Keratinocyte (primary cell): ENCODE results near the gene C4orf54. TPM values are rescaled to one million over a fixed set of nuclear protein-coding genes. Genes with fewer than 3 reads are reported as not detected.

Experiments
- DNase-seq: peaks from one replicate; pipeline ENCODE4 v3.0.0-alpha.2; 2011; ENCODE audit warnings: low read depth, missing footprints, low spot score
- FAIRE-seq: peaks from 2 replicates; lab custom pipeline; 2011; peaks lifted over from hg19 to GRCh38; lab: Jason Lieb, UNC
- H2AFZ ChIP-seq: 2 replicates; pipeline ENCODE4 v1.6.0; 2012; ENCODE audit warnings: low read length, control low read depth, inconsistent platforms; ENCODE audit not compliant: control insufficient read depth
- H3K27ac ChIP-seq: 2 replicates; pipeline ENCODE4 v1.5.1; 2011; ENCODE audit warnings: low read length; ENCODE audit not compliant: control insufficient read depth, insufficient read depth
- H3K27me3 ChIP-seq: 3 replicates; pipeline ENCODE4 v1.6.0; 2011; ENCODE audit warnings: low read length; ENCODE audit not compliant: control insufficient read depth, insufficient read depth; ENCODE audit errors: extremely low read depth
- H3K36me3 ChIP-seq, 2 experiments: 2 replicates in 1 of 2; 3 replicates in 1 of 2; pipeline ENCODE4 v1.5.1; 2011; ENCODE audit warnings: low read length in 2 of 2, mild to moderate bottlenecking in 1 of 2; ENCODE audit not compliant: control insufficient read depth in 2 of 2, insufficient read depth in 2 of 2; ENCODE audit errors: extremely low read depth in 1 of 2
- H3K4me1 ChIP-seq: 3 replicates; pipeline ENCODE4 v1.5.1; 2011; ENCODE audit warnings: low read length; ENCODE audit not compliant: control insufficient read depth, insufficient read depth; ENCODE audit errors: extremely low read depth
- H3K4me2 ChIP-seq: 3 replicates; pipeline ENCODE4 v1.6.0; 2011; ENCODE audit warnings: low read depth, low read length; ENCODE audit not compliant: control insufficient read depth, insufficient read depth; ENCODE audit errors: extremely low read depth
- H3K4me3 ChIP-seq, 3 experiments: fragments of 200-600 bp in 1 of 3; sonication (generic) in 1 of 3; 2 replicates in 2 of 3; 3 replicates in 1 of 3; pipeline ENCODE4 v1.5.1; 2011 to 2016; ENCODE audit warnings: low read length in 3 of 3, mild to moderate bottlenecking in 3 of 3, control low read depth in 2 of 3, inconsistent platforms in 1 of 3, low read depth in 1 of 3, mixed read lengths in 1 of 3, mixed run types in 1 of 3, moderate library complexity in 1 of 3; ENCODE audit not compliant: control insufficient read depth in 2 of 3, insufficient read depth in 2 of 3; ENCODE audit errors: extremely low read depth in 1 of 3
- H3K79me2 ChIP-seq: 2 replicates; pipeline ENCODE4 v1.6.0; 2012; ENCODE audit warnings: low read length; ENCODE audit not compliant: control insufficient read depth, insufficient read depth
- H3K9ac ChIP-seq: 3 replicates; pipeline ENCODE4 v1.6.0; 2011; ENCODE audit warnings: low read length; ENCODE audit not compliant: control insufficient read depth, insufficient read depth; ENCODE audit errors: extremely low read depth
- H3K9me1 ChIP-seq: 3 replicates; pipeline ENCODE4 v1.6.0; 2011; ENCODE audit warnings: low read length; ENCODE audit not compliant: control insufficient read depth, insufficient read depth; ENCODE audit errors: extremely low read depth
- H3K9me3 ChIP-seq: 2 replicates; pipeline ENCODE4 v1.5.1; 2012; ENCODE audit warnings: low read depth, low read length; ENCODE audit not compliant: control insufficient read depth
- H4K20me1 ChIP-seq: 3 replicates; pipeline ENCODE4 v1.6.0; 2011; ENCODE audit warnings: low read length; ENCODE audit not compliant: control insufficient read depth, insufficient read depth; ENCODE audit errors: extremely low read depth
- EZH2 ChIP-seq: IDR thresholded peaks from one replicate; pipeline ENCODE4 v1.6.1; 2012; ENCODE audit warnings: inconsistent platforms, mild to moderate bottlenecking, low read length, moderate library complexity
- dilution Hi-C: fragments of 300-500 bp; cut with MboI; formaldehyde crosslinking; loops from one replicate; pipeline ENCODE4 v1.7.0; 2020; ENCODE audit warnings: low sequenced_read_pairs; ENCODE audit not compliant: extremely low pct_ligation_motif_present
- polyA plus RNA-seq, 5 experiments: library from polyadenylated mRNA; depleted of rRNA in 3 of 5; stranded (reverse) in 3 of 5; stranded (forward) in 1 of 5; unstranded in 1 of 5; fragments of >200 nt; gene quantifications; 1 replicate in 1 of 5; 2 replicates in 3 of 5; 3 replicates in 1 of 5; pipeline versions ENCODE4 v1.2.1 to v1.2.3, GENCODE V29; 2011 to 2012; ENCODE audit warnings: missing spikeins in 2 of 5, low read depth in 1 of 5, low replicate concordance in 1 of 5
- TF ChIP-seq, protein P1 (sequence below), 3 experiments: IDR thresholded peaks in 1 of 3; conservative IDR thresholded peaks in 1 of 3; optimal IDR thresholded peaks in 1 of 3; 2 replicates in 2 of 3; 3 replicates in 1 of 3; pipeline versions ENCODE3 to v1.5.1; 2011; ENCODE audit warnings: low read length in 3 of 3, mild to moderate bottlenecking in 3 of 3, moderate library complexity in 2 of 3, control low read depth in 1 of 3, inconsistent platforms in 1 of 3; ENCODE audit not compliant: insufficient read depth in 2 of 3; ENCODE audit errors: extremely low read depth in 1 of 3

The C4orf54 gene
- polyA plus RNA-seq, 1 donor (not counting 4 experiments of a cell fraction or from before 2014, with no cell fraction given), result 0.01 TPM

DNA sequence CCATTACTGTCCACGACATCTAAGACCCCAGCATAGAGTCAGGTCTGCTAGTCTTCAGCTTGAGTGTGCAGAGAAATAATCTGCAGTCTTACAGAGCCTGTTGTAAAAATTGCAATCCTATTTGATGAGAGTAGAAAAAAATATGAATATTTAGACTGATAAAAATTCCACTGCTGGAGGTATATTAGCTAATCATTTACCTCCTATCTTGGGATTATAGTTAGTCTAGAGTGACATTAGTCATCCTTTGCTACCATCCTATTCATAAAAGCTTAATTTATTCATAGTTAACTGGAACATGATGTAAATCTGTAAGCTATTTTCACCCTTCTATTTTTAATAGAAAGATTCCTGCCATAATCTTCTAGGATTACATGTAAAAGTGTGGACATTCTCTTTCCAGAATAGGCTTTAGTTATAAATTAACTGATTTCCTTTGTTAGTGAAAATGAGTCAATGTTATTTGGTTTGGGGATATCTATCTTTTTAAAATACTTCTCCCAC is 26.7 kb downstream of the C4orf54 start:
- Histone ChIP-seq H3K4me2 (no peak overlapping the region), H2AFZ (no peak overlapping the region), H3K79me2 (no peaks in the 10 kb centered on the region), H3K27ac (no peak overlapping the region), H3K4me1 (peaks cover 21% of the 10 kb centered on the region), H3K36me3 (no peaks in the 10 kb centered on the region), H3K9me1 (no peaks in the 10 kb centered on the region), H3K27me3 (no peaks in the 10 kb centered on the region), H4K20me1 (no peaks in the 10 kb centered on the region), H3K4me3 (no peak overlapping the region), H3K9me3 (no peaks in the 10 kb centered on the region), H3K9ac (no peak overlapping the region)
- TF ChIP-seq, protein P1, sequence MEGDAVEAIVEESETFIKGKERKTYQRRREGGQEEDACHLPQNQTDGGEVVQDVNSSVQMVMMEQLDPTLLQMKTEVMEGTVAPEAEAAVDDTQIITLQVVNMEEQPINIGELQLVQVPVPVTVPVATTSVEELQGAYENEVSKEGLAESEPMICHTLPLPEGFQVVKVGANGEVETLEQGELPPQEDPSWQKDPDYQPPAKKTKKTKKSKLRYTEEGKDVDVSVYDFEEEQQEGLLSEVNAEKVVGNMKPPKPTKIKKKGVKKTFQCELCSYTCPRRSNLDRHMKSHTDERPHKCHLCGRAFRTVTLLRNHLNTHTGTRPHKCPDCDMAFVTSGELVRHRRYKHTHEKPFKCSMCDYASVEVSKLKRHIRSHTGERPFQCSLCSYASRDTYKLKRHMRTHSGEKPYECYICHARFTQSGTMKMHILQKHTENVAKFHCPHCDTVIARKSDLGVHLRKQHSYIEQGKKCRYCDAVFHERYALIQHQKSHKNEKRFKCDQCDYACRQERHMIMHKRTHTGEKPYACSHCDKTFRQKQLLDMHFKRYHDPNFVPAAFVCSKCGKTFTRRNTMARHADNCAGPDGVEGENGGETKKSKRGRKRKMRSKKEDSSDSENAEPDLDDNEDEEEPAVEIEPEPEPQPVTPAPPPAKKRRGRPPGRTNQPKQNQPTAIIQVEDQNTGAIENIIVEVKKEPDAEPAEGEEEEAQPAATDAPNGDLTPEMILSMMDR (optimal IDR thresholded peaks at IDR 0.05 in 1 of 3, IDR thresholded peaks at IDR 0.05 in 1 of 3, conservative IDR thresholded peaks at IDR 0.05 in 1 of 3; ENCODE audit: extremely low read depth in 1 of 3, insufficient read depth in 2 of 3, low read length in 3 of 3), result no peak
- TF ChIP-seq EZH2, result no peak
- FAIRE-seq (no peak), DNase-seq (no peak)
- dilution Hi-C loops, result no loop called here

DNA sequence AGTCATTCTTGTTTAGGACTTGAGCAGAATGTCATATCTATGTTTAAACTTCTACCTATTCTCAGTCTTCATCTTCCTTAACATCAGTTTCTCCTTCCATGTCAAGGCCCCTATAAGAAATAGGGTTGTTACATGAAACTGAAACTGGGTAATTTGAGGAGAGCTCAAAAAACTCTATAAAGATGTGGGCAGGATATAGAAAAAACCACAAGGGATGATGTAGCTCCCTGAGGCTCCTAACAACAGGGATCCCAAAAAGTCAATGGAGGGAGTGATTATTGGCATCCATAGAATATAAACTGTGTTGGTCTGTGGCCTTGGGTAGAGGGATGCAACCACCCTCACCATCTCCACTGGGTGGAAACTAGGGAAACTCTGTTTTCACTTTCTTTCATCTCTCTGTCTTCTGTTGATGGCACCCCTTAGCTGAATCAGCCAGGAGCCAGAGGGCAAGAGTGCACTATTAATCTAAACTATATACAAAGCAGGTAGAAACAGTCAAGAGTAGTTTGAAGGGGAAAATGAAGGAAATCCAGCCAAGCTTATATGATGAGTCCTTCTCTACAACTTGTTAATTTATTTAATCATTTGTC is 27.6 kb downstream of the C4orf54 start:
- Histone ChIP-seq H3K27me3 (no peaks in the 10 kb centered on the region), H3K79me2 (no peaks in the 10 kb centered on the region), H3K36me3 (no peaks in the 10 kb centered on the region), H3K9ac (no peak overlapping the region), H4K20me1 (no peaks in the 10 kb centered on the region), H2AFZ (no peak overlapping the region), H3K4me2 (no peak overlapping the region), H3K4me1 (peaks cover 17% of the 10 kb centered on the region), H3K27ac (no peak overlapping the region), H3K4me3 (no peak overlapping the region), H3K9me1 (no peaks in the 10 kb centered on the region), H3K9me3 (no peaks in the 10 kb centered on the region)
- DNase-seq (no peak), FAIRE-seq (no peak)
- TF ChIP-seq, protein P1 (optimal IDR thresholded peaks at IDR 0.05 in 1 of 3, IDR thresholded peaks at IDR 0.05 in 1 of 3, conservative IDR thresholded peaks at IDR 0.05 in 1 of 3; ENCODE audit: extremely low read depth in 1 of 3, insufficient read depth in 2 of 3, low read length in 3 of 3), result no peak
- TF ChIP-seq EZH2, result no peak
- dilution Hi-C loops, result no loop called here
